Epithelial cell of esophagus (primary cell): ENCODE measurements around the gene NUTM1.

Source experiments
- DNase-seq: peaks from one replicate; pipeline ENCODE4 v3.0.0; 2010; ENCODE audit warnings: low read depth
- H3K4me3 ChIP-seq: 2 replicates; pipeline ENCODE4 v1.5.1; 2011; ENCODE audit warnings: mild to moderate bottlenecking, low read length, control low read depth
- CTCF ChIP-seq: IDR thresholded peaks from 2 replicates; pipeline ENCODE4 v1.5.1; 2011; ENCODE audit warnings: low read depth, mild to moderate bottlenecking, low read length, control low read depth, inconsistent platforms; ENCODE audit not compliant: insufficient read depth; ENCODE audit errors: missing control alignments

Gene NUTM1

GRCh38 chr15:34336231-34336990, 6.7 kb upstream of the NUTM1 start:
- no peak for TF ChIP-seq CTCF
- DNase-seq = no peak
- H3K4me3 ChIP-seq = peak overlapping the region; percentile 82

- TF ChIP-seq CTCF = no peak
- H3K4me3 ChIP-seq = peak overlapping the region; percentile 82
- DNase-seq = no peak
Measured at GRCh38 chr15:34336991-34337556, 6.0 kb upstream of the NUTM1 start.

GRCh38 chr15:34337557-34338306, 5.4 kb upstream of the NUTM1 start, which contains the start of gene SLC12A6:
TSS of gene SLC12A6 (minus strand) at chr15:34337781. CDS start at chr15:34336680, 1,101 bp downstream.
- no peak for TF ChIP-seq CTCF
- peak; percentile 95 for DNase-seq
- peak within 1 kb of the TSS; percentile 82 for H3K4me3 ChIP-seq

- H3K4me3 ChIP-seq = peak overlapping the region; percentile 82
- DNase-seq = no peak
- TF ChIP-seq CTCF = no peak
Measured at GRCh38 chr15:34338347-34338746, 4.8 kb upstream of the NUTM1 start.

GRCh38 chr15:34339946-34340345, 3.2 kb upstream of the NUTM1 start:
- no peak for DNase-seq
- H3K4me3 ChIP-seq = no peak overlapping the region

More at GRCh38 chr15:34339946-34340345, 3.2 kb upstream of the NUTM1 start:
- no peak for TF ChIP-seq CTCF
